ENCODE results near the gene JMJD7. TPM values are rescaled to one million over a fixed set of nuclear protein-coding genes. Genes with fewer than 3 reads are reported as not detected.
A peak's percentile ranks its signal among the peaks of the same experiment; 100 is the strongest.

Gene JMJD7
- total and polyA plus RNA-seq, 10 donors, result 3.2 to 20.1 (median 10.7) TPM

DNA sequence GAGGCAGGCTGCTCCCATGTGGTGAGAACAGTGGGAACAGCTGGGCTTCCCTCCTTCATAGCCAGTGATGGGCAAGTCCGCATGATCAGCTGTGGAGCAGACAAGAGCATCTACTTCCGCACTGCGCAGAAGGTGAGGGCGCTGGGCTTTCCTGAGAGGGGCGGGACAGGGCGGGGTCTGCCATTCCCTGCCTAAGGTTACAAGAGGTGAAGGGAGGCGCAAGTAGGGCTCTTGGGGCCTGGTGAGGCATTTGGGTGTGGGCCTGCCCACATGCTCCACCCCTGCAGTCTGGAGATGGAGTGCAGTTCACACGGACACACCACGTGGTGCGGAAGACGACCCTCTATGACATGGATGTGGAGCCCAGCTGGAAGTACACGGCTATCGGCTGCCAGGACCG is 10.6 kb upstream of the JMJD7 start:
- H3K4me1 ChIP-seq, result no peaks in the 10 kb centered on the region
- TF ChIP-seq, protein P1, sequence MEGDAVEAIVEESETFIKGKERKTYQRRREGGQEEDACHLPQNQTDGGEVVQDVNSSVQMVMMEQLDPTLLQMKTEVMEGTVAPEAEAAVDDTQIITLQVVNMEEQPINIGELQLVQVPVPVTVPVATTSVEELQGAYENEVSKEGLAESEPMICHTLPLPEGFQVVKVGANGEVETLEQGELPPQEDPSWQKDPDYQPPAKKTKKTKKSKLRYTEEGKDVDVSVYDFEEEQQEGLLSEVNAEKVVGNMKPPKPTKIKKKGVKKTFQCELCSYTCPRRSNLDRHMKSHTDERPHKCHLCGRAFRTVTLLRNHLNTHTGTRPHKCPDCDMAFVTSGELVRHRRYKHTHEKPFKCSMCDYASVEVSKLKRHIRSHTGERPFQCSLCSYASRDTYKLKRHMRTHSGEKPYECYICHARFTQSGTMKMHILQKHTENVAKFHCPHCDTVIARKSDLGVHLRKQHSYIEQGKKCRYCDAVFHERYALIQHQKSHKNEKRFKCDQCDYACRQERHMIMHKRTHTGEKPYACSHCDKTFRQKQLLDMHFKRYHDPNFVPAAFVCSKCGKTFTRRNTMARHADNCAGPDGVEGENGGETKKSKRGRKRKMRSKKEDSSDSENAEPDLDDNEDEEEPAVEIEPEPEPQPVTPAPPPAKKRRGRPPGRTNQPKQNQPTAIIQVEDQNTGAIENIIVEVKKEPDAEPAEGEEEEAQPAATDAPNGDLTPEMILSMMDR (IDR thresholded peaks at IDR 0.05 in 8 of 11, conservative IDR thresholded peaks at IDR 0.05 in 3 of 11), result no peak
- TF ChIP-seq POLR2AphosphoS5 (IDR thresholded peaks at IDR 0.05), result peak in 1 of 3 donors; percentile 10
- no peak overlapping the region for H3K4me3 ChIP-seq
- DNase-seq, result peak; percentile 47
- no peaks in the 10 kb centered on the region for H3K9me3 ChIP-seq
- no peak overlapping the region for H3K27ac ChIP-seq
- H3K36me3 ChIP-seq, result peaks cover 0 to 100% (median 80%) of the 10 kb centered on the region in 6 donors
- WGBS, 5 donors, result 92 to 99% (median 94%) methylated on average over 7 to 14 of the region's 14 CpGs
- intact Hi-C loops (cut with DNase I; ENCODE audit: low total_unique reads), result loop anchor here (10.0 kb wide), 1 partner anchor 87 kb away; no protein-coding TSS in a partner anchor
- H3K27me3 ChIP-seq (replicated peaks in 1 of 7), result no peaks in the 10 kb centered on the region

DNA sequence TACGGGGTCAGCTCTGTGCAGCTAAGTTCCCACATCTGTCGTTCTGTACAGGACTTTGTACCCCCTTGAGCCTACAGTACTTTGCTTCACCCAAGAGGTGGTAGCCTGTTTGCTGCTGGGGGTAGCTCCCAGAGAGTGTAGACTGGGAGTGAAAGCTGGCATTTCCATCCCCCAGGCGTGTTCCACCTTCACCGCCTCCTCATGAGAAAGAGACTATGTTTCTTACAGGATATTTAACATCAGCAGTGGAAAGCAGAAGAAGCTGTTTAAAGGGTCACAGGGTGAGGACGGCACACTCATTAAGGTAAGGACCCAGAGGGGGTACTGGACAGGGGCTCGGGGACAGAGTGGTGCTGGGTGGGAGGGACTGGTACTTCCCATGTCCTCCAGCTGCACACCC is 10.1 kb upstream of the JMJD7 start:
- Histone ChIP-seq H3K4me3 (no peak overlapping the region), H3K27me3 (replicated peaks in 1 of 7) (no peaks in the 10 kb centered on the region), H3K9me3 (no peaks in the 10 kb centered on the region), H3K36me3 (peaks cover 0 to 100% (median 80%) of the 10 kb centered on the region in 6 donors), H3K27ac (no peak overlapping the region), H3K4me1 (no peaks in the 10 kb centered on the region)
- no peak for DNase-seq
- WGBS, 5 donors, result 85 to 97% (median 93%) methylated on average over 6 of the region's 6 CpGs
- intact Hi-C loops (cut with DNase I; ENCODE audit: low total_unique reads), result loop anchor here (10.0 kb wide), 1 partner anchor 87 kb away; no protein-coding TSS in a partner anchor
- TF ChIP-seq, protein P1 (IDR thresholded peaks at IDR 0.05 in 8 of 11, conservative IDR thresholded peaks at IDR 0.05 in 3 of 11), result no peak
- TF ChIP-seq POLR2AphosphoS5 (IDR thresholded peaks at IDR 0.05), result no peak
- TF ChIP-seq POLR2A (IDR thresholded peaks at IDR 0.05), result no peak

DNA sequence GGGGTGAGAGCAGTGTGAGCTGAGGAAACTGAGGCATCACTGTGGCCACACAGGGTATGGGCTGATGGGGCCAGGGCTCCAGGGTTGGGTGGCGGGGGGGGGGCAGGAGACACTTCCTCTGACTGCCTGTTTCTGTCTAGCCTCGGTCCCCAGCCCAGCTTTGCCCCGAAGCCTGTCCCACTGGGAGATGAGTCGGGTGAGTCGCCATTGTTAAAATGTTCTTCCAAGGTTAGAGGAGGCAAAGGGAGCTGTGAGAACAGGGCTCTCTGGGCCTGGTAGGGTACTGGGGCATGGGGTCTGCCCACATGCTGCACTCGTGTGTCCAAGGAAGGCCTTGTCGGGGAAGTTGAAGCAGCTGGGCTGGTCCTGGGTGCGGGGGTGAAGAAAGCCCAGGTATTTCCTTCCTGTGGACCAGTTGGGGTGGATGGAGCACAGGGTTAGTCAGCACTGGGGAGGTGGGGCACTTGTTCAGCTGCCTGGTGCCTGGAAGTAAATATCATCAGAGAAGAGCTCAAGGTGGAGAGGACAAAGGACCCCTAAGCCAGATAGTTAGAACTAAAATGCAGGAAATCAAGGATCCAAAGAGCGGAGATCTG is 8.3 kb upstream of the JMJD7 start:
- H3K27me3 ChIP-seq (replicated peaks in 1 of 7), result no peaks in the 10 kb centered on the region
- H3K4me1 ChIP-seq, result no peaks in the 10 kb centered on the region
- no peak for DNase-seq
- H3K36me3 ChIP-seq, result peaks cover 0 to 100% (median 80%) of the 10 kb centered on the region in 6 donors
- intact Hi-C loops (cut with DNase I; ENCODE audit: low total_unique reads), result loop anchor here (10.0 kb wide), 1 partner anchor 85 kb away; no protein-coding TSS in a partner anchor
- no peak for TF ChIP-seq POLR2AphosphoS5 (IDR thresholded peaks at IDR 0.05)
- TF ChIP-seq, protein P1 (IDR thresholded peaks at IDR 0.05 in 8 of 11, conservative IDR thresholded peaks at IDR 0.05 in 3 of 11), result no peak
- no peak for TF ChIP-seq POLR2A (IDR thresholded peaks at IDR 0.05)
- no peak overlapping the region for H3K4me3 ChIP-seq
- H3K9me3 ChIP-seq, result no peaks in the 10 kb centered on the region
- 80 to 91% (median 85%) methylated on average over 9 of the region's 9 CpGs for WGBS, 5 donors
- H3K27ac ChIP-seq, result no peak overlapping the region

DNA sequence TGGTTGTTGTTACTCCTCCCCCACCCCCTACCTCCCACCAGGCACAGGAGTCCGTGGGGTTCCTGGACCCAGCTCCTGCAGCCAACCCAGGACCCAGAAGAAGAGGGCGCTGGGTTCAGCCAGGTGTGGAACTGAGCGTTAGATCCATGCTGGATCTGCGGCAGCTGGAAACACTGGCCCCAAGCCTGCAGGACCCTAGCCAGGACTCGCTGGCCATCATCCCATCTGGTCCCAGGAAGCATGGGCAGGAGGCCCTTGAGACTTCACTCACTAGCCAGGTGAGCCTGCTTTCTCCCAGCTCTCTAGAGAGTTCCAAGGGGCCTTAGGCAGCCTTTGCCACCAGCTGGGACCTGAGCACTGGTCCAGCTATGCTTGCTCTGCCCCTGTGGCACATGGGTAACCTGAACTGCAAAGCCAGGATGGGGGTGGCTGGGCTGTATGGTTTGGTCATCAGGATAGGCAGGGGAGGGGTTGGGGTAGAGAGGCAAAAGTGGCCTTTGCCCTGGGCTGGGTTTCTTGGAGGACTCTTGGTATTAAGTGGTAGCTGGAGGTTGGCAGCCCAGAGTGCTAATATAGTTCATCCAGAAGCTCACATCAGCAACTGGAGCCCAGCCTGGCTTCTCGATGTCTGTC is 7.0 kb upstream of the JMJD7 start:
- DNase-seq, result peak; percentile 58
- Histone ChIP-seq H3K4me3 (no peak overlapping the region), H3K4me1 (no peaks in the 10 kb centered on the region), H3K36me3 (peaks cover 0 to 100% (median 72%) of the 10 kb centered on the region in 6 donors), H3K9me3 (no peaks in the 10 kb centered on the region), H3K27ac (no peak overlapping the region), H3K27me3 (replicated peaks in 1 of 7) (no peaks in the 10 kb centered on the region)
- WGBS, 5 donors, result 83 to 97% (median 96%) methylated on average over 5 to 6 of the region's 6 CpGs
- intact Hi-C loops (cut with DNase I; ENCODE audit: low total_unique reads), result no loop called here
- TF ChIP-seq POLR2AphosphoS5 (IDR thresholded peaks at IDR 0.05) (no peak), POLR2A (IDR thresholded peaks at IDR 0.05) (no peak)
- TF ChIP-seq, protein P1 (IDR thresholded peaks at IDR 0.05 in 8 of 11, conservative IDR thresholded peaks at IDR 0.05 in 3 of 11), result no peak
